Mesenteric fat pad (tissue), 1 donor: ENCODE results near the gene OR51I1. TPM values are rescaled to one million over a fixed set of nuclear protein-coding genes. Genes with fewer than 3 reads are reported as not detected.

Source experiments
- total RNA-seq: library from RNA; stranded (reverse); fragmentation: NEBNext Ultra II Directional; extraction: Animal tissue kit (Norgen Biotek cat#: 25700); gene quantifications from one replicate; pipeline ENCODE4 v1.2.1, GENCODE V29; 2021
- donor health status: DM: yes; HTN: yes; CAD: no.

The OR51I1 gene
- total RNA-seq, 1 donor from 2014 or later = not detected

Other genes starting within 250 kb of the OR51I1 start
- gene OR51V1, start 240.8 kb downstream of the OR51I1 start, total RNA-seq = not detected
- gene HBB, start 214.4 kb downstream of the OR51I1 start, total RNA-seq = 346 TPM
- 0.80 TPM for gene HBD, start 207.0 kb downstream of the OR51I1 start, total RNA-seq
- not detected for gene HBG1, start 191.7 kb downstream of the OR51I1 start, total RNA-seq
- not detected for gene HBG2, start 186.7 kb downstream of the OR51I1 start, total RNA-seq
- not detected for gene HBE1, start 171.6 kb downstream of the OR51I1 start, total RNA-seq
- not detected for gene OR51B4, start 139.6 kb downstream of the OR51I1 start, total RNA-seq
- not detected for gene OR51B2, start 117.2 kb downstream of the OR51I1 start, total RNA-seq
- gene OR51B5, start 98.0 kb downstream of the OR51I1 start, total RNA-seq = not detected
- not detected for gene OR51B6, start 90.0 kb downstream of the OR51I1 start, total RNA-seq
- gene OR51M1, start 57.7 kb downstream of the OR51I1 start, total RNA-seq = not detected
- gene OR51Q1, start 19.4 kb downstream of the OR51I1 start, total RNA-seq = not detected
- not detected for gene OR51I2, start 7.8 kb upstream of the OR51I1 start, total RNA-seq
- not detected for gene OR52D1, start 47.2 kb upstream of the OR51I1 start, total RNA-seq
- gene UBQLN3, start 68.4 kb upstream of the OR51I1 start, total RNA-seq = 0.22 TPM
- 0.19 TPM for gene UBQLNL, start 75.2 kb upstream of the OR51I1 start, total RNA-seq
- not detected for gene OR52H1, start 107.0 kb upstream of the OR51I1 start, total RNA-seq
- gene OR52B6, start 139.4 kb upstream of the OR51I1 start, total RNA-seq = not detected
- 1.4 TPM for gene TRIM6, start 155.1 kb upstream of the OR51I1 start, total RNA-seq
- gene TRIM34, start 183.5 kb upstream of the OR51I1 start, total RNA-seq = 6.1 TPM
- 17.7 TPM for gene TRIM5, start 243.6 kb upstream of the OR51I1 start, total RNA-seq
- gene TRIM22, start 248.3 kb upstream of the OR51I1 start, total RNA-seq = 58.5 TPM